ENCODE data around the gene APOO.
A peak's percentile ranks its signal among the peaks of the same experiment; 100 is the strongest.
"Not testable (repeated sequence)": the region's sequence is repeated elsewhere in the genome, so short reads cannot be mapped to it uniquely, and the experiment has no call there.

Gene APOO

DNA sequence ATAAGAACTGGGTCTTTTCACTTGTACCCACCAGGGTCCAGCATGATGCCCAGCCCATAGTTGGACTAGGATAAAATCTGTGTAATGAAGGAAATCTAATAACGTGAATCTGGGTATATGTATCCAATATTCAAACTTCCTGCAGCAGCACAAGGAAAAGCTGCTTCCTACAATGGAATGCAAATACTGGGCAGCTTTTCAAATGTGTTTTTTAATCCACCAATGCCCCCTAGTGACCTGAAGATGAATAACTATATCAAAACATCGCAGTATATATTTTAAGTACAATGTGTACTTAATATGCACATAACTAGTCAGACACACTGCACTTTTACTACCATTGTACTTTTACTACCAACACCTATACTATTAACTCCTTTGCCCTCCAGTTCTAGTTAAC is 5.3 kb downstream of the APOO start:
- DNase-seq: peak; percentile 16

DNA sequence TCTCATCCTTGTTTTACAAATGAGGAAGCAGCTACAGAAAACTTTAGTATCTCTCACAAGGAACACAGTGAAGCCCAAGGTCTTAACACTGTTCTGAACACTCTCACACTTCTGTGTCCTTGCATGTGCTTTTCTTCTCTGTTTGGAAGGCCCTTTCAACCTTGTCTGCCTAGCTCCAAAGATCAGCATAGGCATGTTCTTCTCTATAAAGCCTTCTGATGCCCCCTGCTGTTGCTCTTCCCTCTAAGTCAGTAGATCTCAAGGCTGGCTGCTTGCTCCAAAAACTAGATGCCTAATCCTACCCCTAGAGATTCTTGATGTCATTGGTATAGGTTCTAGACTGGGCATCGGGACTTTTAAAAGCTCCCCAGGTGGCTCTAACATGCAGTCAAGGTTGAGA is 5.9 kb downstream of the APOO start:
- DNase-seq: peak; percentile 32

- no peak for DNase-seq
Measured at GRCh38 chrX:23901060-23901459, 6.7 kb downstream of the APOO start.

GRCh38 chrX:23900220-23900797 is 7.4 kb downstream of the APOO start:
- DNase-seq: no peak

GRCh38 chrX:23898412-23898959 is 9.3 kb downstream of the APOO start:
- no peak for DNase-seq

DNA sequence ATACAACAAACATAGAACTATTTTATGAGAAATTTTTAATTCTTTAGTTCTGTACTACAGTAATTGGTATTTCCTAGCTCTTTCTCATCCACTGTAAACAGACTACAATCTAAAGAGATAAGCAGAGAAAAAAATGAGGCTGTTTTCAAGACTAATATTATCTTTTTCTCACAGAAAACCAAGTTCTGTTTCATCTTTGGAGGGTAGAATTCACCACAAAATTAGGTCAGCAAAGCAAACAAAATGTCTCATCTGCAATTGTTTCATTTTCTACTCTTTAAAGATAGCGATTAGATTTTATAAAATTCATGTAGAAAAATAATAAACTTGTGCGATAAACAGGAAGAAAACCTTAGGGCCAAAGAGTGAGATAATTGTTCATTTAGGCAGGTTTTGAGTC is 10.8 kb downstream of the APOO start:
- DNase-seq: no peak

DNA sequence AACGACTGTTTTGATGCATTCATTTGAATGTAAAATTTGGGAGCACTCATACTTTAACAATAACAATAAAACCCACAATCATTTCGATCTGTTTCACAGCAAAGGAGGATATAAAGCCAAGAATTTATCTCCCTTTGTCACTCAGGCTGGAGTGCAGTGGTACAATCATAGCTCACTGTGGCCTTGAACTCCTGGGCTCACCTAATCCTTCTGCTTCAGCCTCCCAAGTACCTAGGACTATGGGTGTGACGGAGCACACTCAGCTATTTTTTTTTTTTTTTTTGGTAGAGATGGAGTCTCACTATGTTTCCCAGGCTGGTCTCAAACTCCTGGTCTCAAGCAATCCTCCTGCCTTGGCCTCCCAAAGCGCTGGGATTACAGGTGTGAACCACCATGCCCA is 11.2 kb downstream of the APOO start:
- DNase-seq: not testable (repeated sequence)

GRCh38 chrX:23894993-23895392 is 12.7 kb downstream of the APOO start:
- DNase-seq: not testable (repeated sequence)

GRCh38 chrX:23890933-23891332 is 16.8 kb downstream of the APOO start:
- DNase-seq: no peak

DNA sequence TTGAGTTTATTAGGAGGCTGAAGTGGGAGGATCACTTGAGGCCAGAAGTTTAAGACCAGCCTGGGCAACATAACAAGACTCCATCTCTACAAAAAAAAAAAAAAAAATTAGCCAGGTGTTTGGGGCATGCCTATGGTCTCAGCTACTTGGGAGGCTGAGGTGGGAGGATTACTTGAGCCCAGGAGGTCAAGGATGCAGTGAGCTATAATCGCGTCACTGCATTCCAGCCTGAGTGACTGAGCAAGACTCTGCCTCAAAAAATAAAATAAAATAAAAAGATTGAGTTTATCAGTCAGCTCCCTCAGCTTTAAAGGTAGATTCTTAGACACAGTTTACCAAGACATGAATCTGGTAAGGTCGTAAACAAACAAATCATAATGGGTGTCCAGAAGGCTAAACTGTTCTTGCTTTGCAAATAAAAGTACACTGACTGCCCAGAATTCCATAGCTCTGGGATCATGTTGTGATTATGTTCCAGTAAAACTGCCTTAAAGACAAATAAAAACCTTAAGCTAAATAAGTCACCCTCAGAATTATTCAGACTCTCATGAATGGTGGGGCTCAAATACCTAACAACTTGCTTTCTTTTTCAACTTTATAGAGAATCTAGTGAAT is 18.7 kb downstream of the APOO start:
- no peak for DNase-seq

DNA sequence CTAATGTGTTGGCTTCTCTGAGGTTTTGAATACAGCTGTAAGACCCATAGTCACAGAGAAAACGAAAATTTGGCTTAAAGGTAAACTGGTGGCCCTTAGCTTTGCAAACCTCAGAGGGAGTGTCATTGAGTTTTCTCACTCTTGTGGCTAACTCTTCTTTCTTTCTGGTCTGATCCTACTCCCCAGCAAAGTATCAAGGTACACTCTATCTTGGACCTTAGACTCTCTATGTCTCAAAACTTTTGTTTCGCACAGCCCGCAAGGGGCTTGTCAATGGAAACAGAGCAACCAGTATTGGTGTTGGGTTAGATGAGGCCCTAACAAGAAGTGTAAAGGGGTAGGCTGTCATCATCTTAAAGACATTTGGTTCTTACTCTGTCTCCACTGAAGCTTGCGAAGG is 19.8 kb downstream of the APOO start:
- no peak for DNase-seq

DNA sequence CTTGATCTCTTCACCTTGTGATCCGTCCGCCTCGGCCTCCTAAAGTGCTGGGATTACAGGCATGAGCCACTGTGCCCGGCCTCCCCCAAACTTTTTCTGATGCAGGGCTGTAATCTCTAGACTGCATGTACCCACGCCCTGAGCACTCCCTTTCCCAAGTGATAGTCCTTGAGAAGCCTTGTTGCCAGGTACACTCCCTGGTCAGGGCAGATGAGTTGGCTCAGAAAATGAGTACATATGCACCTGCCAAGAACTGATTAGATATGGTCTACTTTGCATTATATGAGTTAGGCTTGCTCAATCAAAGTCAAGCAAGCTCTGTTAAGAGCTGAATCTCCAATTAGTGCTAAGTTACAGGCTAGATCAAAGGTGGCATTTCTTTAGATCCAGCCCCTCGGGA is 20.3 kb downstream of the APOO start:
- no peak for DNase-seq

GRCh38 chrX:23885803-23886202 is 21.9 kb downstream of the APOO start:
- no peak for DNase-seq

GRCh38 chrX:23884427-23885024 is 23.2 kb downstream of the APOO start:
- no peak for DNase-seq

DNA sequence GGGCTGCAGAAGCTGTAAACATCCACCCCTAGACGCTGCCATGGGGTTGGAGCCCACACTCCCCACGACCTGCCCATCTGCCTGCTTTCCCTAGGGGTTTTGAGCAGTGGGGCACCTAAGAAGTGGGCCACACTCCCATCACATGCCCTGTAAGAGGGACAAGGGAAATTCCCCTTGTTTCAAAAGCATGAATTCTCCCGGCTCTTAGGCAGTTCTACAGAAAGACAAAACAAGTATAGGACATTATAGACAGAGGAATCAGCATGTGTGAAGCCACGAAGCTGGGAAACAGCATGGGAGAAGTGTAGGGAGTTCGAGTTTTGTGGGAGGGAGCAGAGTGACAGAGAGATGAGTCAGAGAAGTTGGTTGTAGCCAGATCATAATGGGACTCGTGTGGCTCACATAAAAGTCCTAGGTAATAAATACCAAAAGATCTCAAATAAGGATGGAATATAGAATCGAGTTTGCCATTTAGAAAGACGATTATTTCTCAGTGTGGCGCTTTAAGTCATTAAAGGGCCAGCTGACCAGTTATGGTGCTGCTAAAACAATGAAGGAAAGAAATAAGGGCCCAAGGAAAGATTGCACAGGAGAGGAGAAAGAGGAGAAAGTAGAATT is 23.9 kb downstream of the APOO start:
- DNase-seq: no peak

GRCh38 chrX:23879380-23880090 is 28.2 kb downstream of the APOO start:
- no peak for DNase-seq

DNA sequence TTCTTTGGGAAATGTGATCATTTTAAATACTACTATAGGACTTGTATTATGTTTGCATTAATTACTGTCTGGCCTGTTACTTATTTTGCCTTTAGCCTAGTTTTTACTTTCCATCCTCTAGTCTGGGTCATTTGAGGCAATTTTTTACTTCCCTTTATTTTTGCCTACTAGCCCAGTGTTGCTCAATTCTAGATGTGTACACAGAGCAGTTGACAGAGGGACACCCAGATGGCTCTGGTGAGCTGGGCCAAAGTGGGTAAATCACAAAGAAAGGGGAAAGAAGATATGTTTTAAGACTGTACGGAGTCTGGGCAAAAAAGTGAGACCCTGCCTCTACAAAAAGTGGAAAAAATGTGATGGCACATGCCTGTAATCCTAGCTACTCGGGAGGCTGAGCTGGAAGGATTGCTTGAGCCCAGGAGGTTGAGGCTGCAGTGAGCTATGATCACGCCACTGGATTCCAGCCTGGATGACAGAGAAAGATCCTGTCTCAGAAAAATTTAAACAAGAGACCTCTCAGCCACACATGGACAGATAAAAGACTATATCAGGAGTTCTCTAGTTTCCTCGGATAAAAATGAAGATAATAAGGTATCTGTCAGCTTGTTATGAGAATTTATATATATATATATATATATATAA is 35.7 kb downstream of the APOO start:
- DNase-seq: no peak

- DNase-seq: no peak
Measured at GRCh38 chrX:23870041-23870440, 37.7 kb downstream of the APOO start.

DNA sequence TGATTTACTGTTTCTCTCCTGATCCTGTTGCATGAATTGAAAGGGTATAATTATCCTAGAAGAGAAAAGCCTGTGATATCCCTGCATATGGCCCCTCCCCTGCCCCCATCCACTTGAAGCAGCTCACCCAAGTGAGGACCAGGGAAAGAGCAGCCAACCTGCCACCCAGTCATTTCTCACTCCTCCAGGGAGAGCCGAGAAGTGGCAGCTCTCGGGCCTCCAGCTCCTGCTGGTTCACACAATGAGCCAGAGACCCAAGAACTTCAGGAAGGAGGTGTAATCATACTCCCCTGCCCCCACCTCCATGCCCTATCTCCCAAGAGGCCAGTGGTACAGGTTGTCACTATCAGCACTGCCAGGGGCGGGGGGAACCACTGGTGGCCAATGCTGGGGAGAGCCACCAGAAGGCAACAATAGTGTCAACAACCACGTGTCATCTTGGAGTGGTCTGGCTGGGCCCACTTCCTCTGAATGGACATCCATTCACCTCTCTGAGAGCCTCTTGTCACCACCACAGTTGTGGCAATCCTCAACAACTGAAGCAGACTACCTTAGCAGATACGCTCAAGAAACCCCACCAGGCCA is 42.9 kb downstream of the APOO start:
- DNase-seq: no peak

GRCh38 chrX:23861952-23862351 is 45.8 kb downstream of the APOO start:
- DNase-seq: not testable (repeated sequence)

- no peak for DNase-seq
Measured at GRCh38 chrX:23861215-23861896, 46.4 kb downstream of the APOO start.

DNA sequence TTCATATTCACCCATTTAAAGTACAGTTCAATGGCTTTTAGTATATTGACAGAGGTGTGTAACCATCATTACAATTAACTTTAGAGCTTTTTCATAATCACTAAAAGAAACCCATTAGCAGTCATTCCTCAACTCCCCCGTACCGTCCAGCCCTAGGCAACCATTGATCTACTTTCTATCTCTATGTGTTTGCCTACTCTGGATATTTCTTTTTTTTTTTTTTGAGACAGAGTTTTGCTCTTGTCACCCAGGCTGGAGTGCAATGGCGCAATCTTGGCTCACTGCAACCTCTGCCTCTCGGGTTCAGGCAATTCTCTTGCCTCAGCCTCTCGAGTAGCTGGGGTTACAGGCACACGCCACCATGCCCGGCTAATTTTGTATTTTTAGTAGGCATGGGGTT is 48.5 kb downstream of the APOO start:
- not testable (repeated sequence) for DNase-seq
